ENCODE results near the gene FUT3. TPM values are rescaled to one million over a fixed set of nuclear protein-coding genes. Genes with fewer than 3 reads are reported as not detected.

Gene FUT3
- total RNA-seq, 1 donor from 2014 or later: 1.4 TPM

GRCh38 chr19:5826531-5827341, 24.5 kb downstream of the FUT3 start:
- TF ChIP-seq, protein P1, sequence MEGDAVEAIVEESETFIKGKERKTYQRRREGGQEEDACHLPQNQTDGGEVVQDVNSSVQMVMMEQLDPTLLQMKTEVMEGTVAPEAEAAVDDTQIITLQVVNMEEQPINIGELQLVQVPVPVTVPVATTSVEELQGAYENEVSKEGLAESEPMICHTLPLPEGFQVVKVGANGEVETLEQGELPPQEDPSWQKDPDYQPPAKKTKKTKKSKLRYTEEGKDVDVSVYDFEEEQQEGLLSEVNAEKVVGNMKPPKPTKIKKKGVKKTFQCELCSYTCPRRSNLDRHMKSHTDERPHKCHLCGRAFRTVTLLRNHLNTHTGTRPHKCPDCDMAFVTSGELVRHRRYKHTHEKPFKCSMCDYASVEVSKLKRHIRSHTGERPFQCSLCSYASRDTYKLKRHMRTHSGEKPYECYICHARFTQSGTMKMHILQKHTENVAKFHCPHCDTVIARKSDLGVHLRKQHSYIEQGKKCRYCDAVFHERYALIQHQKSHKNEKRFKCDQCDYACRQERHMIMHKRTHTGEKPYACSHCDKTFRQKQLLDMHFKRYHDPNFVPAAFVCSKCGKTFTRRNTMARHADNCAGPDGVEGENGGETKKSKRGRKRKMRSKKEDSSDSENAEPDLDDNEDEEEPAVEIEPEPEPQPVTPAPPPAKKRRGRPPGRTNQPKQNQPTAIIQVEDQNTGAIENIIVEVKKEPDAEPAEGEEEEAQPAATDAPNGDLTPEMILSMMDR (conservative IDR thresholded peaks at IDR 0.05; ENCODE audit: low read depth, low read length): peak; percentile 45
- no peak for DNase-seq (ENCODE audit: low read depth)
- peak overlapping the region; percentile 97 for H3K4me3 ChIP-seq (ENCODE audit: low read depth, low read length)

- no peak for DNase-seq (ENCODE audit: low read depth)
- H3K4me3 ChIP-seq (ENCODE audit: low read depth, low read length): no peak overlapping the region
- TF ChIP-seq, protein P1 (conservative IDR thresholded peaks at IDR 0.05; ENCODE audit: low read depth, low read length): no peak
Observed at GRCh38 chr19:5825178-5825577, 26.1 kb downstream of the FUT3 start.

DNA sequence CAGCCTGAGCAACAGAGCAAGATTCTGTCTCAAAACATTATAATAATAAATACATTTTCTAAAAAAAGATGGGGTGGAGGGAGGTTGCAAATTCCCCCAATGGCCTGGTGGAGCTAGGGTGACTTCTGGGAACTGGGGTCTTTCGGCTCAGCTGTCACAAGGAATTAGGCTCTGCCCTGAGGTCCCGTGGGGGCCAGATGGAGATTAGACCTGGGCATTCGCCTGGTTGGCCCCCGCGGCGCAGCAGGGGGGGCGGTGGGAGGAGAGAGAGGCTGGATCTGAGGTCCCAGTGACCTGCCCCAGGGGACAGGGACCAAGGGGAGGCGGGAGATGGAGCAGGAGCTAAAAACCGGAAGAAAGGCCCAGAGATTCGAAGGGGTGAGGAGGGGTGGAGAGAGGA, 26.5 kb downstream of the FUT3 start:
- TF ChIP-seq, protein P1 (conservative IDR thresholded peaks at IDR 0.05; ENCODE audit: low read depth, low read length): no peak
- no peak for DNase-seq (ENCODE audit: low read depth)
- H3K4me3 ChIP-seq (ENCODE audit: low read depth, low read length): no peak overlapping the region

GRCh38 chr19:5823579-5824281, 27.5 kb downstream of the FUT3 start:
- TF ChIP-seq, protein P1 (conservative IDR thresholded peaks at IDR 0.05; ENCODE audit: low read depth, low read length): peak; percentile 47
- H3K4me3 ChIP-seq (ENCODE audit: low read depth, low read length): no peak overlapping the region
- DNase-seq (ENCODE audit: low read depth): no peak

- H3K4me3 ChIP-seq (ENCODE audit: low read depth, low read length): no peak overlapping the region
- DNase-seq (ENCODE audit: low read depth): no peak
- TF ChIP-seq, protein P1 (conservative IDR thresholded peaks at IDR 0.05; ENCODE audit: low read depth, low read length): no peak
Observed at GRCh38 chr19:5822181-5822844, 28.9 kb downstream of the FUT3 start.

DNA sequence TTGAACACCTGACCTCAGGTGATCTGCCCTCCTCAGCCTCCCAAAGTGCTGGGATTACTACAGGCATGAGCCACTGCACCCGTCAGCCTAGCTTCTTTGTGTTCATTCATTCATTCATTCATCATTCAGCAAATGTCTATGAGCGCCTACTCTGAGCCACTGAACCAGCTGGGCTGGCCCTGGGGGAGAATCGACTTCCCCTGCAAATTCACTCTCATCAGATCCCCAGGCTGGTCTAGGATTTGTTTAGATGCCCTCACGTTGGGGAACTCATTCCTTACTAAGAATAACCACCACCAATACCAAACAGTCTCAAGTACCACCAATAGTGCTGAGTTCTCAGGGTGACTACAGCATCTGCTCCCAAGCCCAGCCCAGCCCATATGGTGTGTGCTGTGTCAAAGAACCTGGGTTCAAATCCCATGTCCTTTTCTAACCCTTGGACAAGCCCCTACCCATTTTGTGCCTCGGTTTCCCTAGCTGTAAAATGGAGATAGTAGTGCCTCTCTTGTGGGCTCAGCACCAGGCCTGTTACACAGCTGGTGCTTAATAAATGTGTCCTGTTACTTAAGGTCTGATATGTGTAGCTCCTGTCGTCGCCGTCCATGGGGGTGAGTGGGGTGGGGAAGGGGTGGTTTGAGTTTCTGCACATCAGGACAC, 29.6 kb downstream of the FUT3 start:
- TF ChIP-seq, protein P1 (conservative IDR thresholded peaks at IDR 0.05; ENCODE audit: low read depth, low read length): no peak
- no peak overlapping the region for H3K4me3 ChIP-seq (ENCODE audit: low read depth, low read length)
- no peak for DNase-seq (ENCODE audit: low read depth)
